HG03039 (cell line): Measurements from ENCODE around the gene CADPS2.

Source experiments
- ATAC-seq: cut with Tn5 transposase; IDR thresholded peaks from one replicate; pipeline ENCODE4 v1.9.1; 2021; ENCODE audit warnings: mild to moderate bottlenecking, moderate library complexity; ENCODE audit not compliant: unreplicated experiment

The CADPS2 gene

DNA sequence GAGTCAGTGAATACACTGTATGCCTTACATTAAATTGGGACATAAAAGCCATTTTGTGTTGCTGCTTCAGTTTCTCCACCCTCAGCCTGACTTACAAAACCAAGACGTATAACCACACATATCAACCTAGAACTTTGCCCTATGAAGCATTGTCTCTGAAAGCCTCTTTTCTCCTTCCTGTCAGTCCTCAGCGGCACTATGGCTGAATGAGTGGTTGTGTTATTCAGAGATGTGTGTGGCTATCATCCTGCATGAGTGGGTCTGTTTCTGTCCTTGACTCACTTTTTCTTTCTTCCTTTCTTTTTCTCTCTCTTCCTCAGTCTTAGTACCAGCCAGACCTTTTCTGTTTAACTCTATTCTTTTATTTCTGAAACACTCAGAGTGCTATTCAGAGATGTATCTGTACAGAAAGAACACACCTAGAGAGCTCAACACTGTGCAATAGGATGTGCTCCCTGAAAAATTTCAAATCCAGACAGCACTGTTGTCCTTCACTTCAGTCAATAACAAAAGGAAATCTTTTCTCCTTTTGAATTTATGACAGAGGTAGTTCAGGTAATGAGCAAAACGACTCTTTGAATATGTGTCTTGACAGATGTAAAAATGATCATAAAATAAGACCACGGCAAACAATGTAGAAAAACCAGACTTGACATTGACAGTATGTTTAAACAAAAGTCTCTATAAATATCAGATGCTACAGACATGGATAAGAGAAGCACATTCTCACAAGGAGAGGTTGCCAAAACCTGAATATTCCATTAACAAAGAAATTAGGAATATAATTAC, 418.4 kb downstream of the CADPS2 start:
- ATAC-seq, result no peak

DNA sequence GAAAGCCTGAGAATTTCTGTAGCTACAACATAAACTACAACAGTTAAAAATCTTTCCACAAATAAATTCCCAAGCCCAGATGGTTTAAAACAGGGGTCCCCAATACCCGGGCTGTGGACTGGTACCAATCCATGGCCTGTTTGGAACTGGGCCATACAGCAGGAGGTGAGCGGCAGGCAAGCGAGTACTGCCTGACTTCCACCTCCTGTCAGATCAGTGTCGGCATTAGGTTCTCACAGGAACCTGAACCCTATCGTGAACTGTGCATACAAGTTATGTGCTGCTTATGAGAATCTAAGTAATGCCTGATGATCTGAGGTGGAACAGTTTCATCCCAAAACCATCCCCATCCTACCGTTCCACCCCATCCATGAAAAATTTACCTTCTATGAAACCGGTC, 421.0 kb downstream of the CADPS2 start:
- no peak for ATAC-seq

DNA sequence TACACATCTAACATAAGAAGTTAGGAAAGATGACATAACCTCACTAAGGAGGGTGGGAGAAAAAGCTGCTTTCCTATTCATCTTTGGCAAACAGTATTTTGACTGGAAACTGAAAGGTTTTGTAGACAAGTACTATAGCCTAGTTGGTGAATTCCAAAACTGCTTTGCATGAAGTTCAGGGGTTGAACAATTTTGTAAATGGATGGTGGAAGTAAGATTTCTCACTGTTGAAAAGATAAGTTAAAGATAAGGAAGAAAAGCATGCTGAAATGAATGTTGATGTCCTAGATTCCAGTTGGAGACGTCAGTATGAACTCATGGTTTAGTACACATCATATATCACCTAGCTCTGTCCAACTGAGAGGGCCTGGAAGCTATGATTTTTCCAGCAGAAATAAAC, 422.6 kb downstream of the CADPS2 start:
- ATAC-seq, result no peak

DNA sequence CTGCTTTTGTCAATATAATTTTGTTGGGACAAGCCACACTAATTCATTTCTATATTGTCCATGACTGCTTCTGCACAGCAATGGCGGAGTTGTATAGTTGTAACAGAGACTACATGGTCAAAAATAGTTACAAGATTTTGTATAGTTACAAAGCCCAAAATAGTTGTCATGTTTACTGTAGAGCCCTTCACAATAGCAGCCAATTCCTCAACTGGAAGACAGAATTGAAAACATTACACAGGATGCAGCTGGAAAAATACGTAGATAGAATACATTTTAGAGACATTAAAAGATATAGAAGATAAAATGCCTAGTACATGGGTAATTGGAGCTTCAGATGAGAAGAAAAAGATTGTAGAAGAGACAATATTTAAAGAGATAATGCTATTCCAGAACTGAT, 425.3 kb downstream of the CADPS2 start:
- ATAC-seq, result no peak

DNA sequence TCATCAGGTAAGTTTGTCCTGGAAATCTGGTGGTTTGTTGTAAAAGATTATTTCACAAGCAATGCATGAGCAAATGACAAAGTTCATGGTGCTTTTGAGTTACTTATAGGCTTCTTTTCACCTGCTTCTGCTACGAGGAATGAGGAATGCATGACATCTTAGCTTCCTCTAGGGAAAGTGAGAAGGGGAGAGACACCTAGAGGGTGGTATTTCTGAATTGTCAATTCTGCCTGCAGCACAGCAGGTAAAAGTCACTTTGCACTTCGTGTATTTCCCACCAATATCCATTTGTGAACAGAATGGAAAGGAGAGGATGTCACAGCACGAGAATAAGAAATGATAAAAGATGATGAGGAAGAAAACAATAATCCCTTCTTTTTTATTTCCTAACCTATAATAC, 428.3 kb downstream of the CADPS2 start:
- no peak for ATAC-seq

DNA sequence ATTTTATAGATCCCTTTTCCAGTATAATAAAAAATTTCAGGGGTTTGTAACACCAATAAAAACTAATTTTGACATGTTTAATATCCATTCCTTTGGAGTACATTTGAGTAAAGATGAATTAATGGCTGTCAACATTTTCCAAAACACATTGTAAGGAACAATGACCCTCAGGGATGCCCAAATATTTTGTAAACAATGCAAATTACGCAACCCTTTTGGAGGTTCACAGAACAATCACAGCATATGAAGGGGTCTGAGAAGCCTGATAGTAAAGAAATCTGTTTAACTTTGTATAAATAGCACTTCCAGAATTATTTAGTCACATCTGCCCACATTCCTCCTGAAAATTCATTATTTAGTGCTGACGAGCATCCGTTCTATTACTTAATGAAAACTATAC, 428.9 kb downstream of the CADPS2 start:
- no peak for ATAC-seq

DNA sequence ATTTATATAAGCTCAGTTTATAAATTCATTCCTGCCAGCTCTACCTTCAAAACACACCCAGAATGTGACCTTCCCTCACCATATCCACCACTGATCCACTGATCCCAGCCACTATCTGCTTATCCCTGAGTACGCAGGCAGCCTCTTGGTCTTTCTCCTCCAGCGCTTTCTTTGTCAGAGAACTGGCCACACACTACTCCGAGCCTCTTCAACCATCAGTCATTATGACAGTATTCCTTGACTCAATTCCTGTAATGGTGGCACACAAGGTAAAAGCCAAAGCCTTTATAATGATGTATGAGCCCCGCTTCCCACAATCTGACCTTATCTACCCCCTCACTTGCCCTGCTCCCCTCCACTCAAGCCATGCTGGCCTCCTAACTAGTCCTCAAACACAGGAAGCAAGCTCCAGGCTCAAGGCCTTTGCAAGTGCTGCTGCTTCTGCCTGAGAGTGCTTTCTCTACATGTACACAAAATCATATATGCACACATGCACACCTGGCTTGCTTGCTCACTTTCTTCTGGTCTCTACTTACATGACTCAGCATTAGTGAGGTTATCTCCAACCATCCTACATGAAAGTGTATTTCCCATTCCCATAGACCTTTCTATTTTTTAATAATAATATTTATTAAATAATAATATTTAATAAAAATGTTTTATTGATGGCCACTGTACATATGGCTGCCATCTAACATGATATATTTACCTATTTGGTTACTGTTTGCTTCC, 431.3 kb downstream of the CADPS2 start:
- ATAC-seq, result no peak

DNA sequence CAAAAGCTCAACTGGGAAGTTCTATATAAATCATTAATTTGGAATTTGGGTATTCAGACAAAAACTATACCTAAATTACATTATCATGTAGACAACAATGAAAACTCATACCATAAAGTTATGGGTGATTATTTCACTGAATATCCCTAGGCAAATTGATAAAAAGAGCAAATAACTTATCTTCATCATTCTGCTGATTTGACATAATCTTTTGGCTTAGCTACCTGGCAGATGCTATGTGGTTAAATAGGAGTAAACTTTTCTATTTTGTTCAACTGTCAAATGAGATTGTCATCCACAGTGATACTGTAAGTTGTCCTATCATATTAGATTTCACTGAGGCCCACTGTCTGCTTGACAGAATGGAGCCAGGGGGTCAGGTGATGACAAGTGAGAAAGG, 432.8 kb downstream of the CADPS2 start:
- no peak for ATAC-seq

DNA sequence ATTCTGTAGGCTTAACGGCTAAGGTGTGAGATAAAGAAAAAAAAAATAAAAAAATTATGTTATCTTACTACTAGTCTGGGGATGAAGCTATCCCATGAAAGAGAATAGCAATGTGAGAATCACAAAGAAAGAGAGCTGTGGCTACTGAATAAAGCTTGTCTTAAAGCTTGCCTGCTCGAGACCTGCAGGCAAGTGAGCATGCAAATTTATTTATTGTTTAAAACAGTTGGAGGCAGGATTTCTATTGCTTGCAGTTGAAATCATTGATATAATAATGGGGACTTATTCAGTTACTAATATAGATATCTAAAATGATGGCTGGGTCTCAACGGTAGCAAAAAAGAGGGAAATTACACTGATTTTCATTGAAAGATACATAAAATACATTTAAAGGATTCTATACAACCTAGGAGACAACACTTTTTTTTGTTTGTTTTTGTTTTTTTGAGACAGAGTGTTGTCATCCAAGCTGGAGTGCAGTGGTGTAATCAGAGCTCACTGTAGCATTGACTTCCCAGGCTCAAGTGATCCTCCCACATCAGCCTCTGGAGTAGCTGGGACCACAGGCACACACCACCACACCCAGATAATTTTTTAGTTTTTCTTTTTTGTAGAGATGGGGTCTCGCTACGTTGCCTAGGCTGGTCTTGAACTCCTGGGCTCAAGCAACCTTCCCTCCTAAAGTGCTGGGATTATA, 437.2 kb downstream of the CADPS2 start:
- ATAC-seq, result no peak

DNA sequence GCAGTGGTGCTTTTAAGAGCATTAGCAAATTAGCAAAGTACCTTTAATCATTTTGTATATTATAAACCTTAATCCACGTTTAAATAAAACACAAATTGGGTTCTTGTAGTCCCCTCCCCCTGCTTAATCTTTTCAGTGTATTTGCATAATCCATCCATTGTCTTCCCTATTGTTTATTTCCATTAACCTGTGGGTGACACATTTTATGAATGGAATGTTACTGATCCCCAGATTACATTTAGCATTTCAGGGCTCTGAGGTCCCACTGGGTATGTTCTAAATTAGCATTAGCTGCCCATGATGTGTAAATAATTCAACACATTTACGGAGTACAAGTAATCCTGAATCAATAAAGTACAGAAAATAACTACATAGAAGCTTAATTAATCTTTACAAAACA, 443.3 kb downstream of the CADPS2 start:
- ATAC-seq, result no peak

DNA sequence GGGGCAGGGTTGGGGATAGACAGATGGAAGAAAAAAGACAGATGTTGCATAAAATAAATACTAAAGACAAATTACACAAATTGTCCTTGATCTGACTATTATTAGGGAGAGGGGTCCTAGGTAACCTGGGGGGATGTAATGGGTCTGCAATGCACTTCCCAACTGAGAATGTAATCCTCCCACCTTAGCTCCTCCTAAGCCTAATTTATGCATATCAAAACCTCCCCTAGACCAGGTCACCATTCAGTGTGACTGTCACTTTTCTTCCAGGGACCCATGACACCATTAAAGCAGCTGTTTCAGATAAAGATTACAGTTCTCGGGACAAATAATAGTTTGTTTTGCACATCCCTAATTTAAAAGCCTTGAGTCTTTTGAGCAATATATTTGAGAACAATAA, 447.8 kb downstream of the CADPS2 start:
- ATAC-seq, result no peak

DNA sequence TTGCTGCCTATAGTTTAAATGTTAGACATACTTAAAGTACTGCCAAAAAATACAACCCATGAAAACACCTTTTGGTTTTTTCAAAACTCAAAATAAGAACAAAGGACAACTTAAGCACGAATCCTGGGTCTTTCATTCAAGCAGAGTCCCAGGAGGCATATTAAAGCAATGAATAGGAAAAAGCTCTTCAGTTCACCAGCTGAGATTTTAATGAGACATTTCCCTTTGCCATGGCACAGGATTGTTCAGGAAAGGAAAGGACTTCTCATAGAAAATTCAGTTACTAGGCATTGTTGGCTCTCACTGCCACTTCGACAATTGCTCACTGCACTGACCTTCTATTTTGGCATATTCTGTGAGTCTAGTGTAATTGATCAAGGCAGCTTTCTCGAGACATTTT, 448.3 kb downstream of the CADPS2 start:
- ATAC-seq, result no peak

DNA sequence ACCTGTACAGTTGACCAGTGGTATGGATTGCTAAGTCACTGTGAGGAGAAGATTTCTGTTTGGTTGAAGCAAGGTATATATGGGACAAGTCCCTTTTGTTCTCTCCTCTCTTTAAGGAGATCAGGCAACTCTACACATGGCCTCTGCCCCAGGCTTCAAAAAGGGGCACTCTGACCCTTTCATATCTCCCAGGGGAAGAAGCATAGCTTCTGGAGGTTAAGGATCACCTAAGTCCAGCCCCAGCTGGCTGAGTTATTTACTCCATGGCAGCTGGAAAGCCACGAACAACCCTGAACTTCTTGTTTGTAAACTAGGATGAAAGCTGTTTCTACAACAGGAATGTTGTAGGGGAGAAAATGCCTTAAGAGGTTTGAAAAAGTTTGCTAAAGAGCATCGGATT, 452.5 kb downstream of the CADPS2 start:
- ATAC-seq, result no peak

DNA sequence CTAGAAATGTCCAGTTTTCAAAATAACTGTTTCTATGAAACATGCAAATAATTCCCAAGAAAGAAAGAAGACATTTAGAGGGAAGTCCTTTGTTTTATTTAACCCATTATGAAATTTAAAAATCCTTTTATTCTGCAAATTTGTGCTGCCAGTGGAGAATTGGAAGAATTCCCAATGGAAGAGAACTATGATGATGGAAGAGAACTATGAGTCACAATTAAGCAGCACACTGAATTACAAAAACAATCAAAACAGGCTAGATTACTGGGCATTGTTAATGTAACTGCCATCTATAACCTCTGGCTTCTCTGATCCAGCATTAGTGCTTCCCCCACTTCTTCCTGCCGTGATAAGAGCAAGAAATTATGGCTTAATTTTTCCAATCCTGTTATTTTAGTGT, 455.6 kb downstream of the CADPS2 start:
- no peak for ATAC-seq

DNA sequence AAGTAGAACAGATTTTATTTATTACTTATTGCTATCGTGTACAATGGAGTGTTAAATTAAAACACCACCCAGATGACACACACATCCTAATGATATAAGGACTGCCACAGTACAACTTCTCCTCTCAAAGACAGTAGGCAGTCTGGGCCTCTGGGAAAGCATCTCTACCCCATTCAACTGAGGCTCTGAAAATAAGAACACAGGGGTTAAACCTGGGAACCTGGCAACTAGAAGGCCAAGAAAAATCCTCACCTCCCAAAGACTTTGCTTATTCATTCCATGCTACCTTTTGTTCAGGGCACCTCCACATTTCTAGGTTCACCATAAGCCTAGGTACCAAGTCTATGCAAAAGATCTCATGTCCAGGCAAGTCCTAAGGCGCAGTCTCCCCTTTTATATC, 456.3 kb downstream of the CADPS2 start:
- no peak for ATAC-seq

DNA sequence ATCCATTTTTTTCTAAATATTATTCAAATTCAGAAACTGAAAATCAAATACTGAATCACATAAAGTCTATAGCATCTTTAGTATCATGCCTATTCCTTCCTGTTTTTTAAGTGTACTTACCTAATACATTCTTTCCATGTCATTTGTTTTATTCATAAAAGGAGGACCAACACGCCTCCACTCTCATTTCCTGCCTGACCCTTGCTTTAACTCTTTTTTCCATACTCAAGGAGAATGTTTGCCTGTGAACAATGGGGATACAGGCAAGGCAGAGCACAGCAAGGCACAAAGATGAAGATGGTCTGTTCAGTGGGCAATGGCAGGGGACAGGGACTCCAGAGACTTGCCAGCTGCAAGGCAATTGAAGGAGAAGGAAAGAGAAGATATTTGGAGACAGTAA, 460.5 kb downstream of the CADPS2 start:
- no peak for ATAC-seq

DNA sequence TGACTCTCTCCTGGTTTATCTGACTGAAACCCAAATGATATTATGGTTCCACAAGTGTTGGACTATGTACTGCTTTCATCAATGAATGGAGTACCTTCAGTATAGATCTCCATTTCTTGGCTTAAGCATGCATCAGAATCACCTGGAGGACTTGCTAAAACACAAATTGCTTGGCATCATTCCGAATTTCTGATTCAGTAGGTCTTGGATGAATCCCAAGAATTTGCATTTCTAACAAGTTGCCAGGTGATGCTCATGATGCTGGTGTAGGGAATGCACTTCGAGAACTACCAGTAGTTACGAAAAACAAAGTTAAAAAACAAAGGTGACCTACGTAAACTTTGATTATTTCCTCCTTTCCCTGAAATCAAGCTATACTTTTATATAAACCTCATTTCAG, 462.7 kb downstream of the CADPS2 start:
- no peak for ATAC-seq

DNA sequence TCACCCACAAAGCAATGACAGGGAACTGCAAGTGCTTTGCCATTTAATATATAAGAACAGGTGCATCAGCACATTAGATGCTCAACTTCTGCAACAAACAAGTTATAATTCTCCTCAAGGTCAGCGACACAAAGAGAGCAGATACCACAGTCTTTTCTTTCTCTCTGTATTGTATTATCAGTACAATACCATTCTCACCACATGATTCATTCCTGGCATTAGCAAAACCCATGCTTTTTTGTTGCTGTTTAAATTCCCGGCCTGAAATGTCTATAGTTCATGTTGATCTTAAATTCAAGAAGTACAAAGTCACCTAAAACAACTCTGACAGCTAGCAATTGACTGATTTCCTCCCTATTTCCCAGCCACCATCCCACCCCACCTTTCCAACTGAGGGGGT, 469.9 kb downstream of the CADPS2 start:
- ATAC-seq, result no peak

DNA sequence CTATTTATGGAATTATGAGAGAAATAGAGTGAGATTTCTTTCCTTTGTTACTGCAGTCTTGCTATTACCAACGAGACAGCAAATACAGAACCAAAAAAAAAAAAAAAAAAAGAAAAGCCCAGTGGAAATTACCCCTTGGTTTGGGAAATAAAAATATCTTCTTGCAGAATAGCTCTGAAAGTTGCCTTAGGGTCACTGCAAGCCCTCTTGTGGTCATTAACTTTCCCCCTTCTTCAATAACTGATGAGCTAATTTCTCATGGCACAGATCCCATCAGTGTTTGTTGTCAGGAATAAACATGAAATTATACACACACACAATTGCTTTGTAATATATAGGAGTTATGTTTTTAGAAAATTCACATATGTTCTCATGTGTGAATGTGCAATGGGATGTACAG, 470.8 kb downstream of the CADPS2 start:
- no peak for ATAC-seq

DNA sequence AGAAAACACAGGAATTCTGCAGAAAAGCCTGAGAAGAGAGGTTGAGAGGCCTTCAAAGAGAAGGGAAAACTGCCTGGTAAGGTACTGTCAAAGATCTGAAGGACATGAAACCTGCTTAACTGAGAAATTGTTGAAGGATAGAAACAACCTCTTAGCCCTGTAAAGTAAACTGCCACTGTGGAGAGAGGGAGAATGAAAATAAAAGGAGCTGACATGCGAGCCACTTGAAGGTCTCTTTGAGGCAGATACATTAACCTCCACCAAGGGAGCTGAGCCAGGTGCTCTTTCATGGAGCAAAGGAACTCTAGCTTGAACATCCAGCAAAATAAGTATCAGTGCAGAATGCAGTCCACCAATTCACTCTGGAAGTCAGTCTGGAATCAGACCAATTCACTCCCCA, 472.9 kb downstream of the CADPS2 start:
- ATAC-seq, result no peak

DNA sequence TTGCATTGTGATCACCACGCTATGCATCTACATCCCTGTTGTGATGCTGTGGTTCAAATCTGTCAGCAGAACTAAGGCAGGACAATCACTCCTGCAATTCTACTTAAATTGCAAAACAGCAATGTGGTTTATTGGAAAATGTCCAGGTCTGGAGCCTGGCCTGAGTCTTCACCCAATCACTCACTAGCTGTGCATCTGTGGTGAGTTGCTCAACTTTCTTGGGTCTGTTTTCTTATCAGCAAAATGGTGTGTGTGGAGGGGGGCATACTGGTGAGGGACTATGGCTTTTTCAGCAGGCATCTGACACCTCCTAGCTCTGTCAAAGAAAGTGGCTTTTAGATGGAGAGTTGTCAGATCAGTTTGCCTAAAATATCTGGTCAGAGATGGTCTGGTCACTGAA, 473.4 kb downstream of the CADPS2 start:
- ATAC-seq, result no peak

DNA sequence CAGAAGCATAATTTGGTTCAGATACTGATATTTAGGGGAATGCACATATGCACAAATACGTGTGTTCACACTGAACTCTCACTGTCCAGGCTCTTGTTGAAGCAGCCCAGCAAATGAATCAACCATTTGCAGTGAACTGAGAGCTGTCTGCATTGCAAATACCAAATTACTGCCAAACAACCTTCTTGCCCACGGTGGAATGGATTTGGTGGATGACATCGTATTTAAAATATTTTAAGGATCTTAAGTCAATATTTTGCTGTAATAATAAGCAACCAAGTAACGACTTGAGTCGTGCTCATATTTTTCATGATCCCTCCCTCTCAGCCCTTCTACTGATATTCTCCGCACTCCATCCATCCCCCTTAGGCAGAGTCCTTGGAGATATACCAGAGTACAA, 473.8 kb downstream of the CADPS2 start:
- ATAC-seq, result no peak
